HG02763 (cell line): ENCODE data around the gene MAPK8IP1.

Experiments
- ATAC-seq: cut with Tn5 transposase; IDR thresholded peaks from one replicate; pipeline ENCODE4 v1.9.1; 2021; ENCODE audit warnings: mild to moderate bottlenecking, moderate library complexity; ENCODE audit not compliant: unreplicated experiment

The MAPK8IP1 gene

DNA sequence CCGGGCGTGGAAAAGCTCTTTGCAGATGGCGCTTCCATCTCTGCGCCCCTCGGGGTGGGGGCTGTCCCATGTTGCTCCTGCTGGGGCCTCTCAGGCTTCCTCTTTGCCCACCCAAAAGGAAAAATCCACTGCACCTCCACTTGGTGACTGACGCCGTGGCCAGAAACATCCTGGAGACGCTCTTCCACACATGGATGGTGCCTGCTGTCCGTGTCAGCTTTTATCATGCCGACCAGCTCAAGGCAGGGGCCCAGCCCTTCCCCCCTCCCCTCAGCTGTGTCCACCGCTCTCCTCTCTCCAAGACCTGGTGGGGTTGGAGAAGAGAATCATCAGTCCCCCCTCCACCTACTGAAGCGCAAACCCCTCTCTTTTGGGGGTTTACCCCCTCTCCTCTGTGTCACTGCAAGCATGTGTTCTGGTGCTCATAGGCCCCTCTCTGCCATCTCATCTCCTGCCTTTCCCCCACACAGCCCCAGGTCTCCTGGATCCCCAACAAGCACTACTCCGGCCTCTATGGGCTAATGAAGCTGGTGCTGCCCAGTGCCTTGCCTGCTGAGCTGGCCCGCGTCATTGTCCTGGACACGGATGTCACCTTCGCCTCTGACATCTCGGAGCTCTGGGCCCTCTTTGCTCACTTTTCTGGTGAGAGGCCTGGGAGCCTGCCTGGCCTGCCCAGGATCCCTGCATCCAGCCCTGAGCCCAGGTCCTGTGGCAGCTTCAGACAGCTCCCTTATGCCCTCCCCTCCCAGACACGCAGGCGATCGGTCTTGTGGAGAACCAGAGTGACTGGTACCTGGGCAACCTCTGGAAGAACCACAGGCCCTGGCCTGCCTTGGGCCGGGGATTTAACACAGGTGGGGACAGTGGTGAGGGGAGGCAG is 38.8 kb downstream of the MAPK8IP1 start:
- ATAC-seq: no peak

- ATAC-seq: no peak
Measured at GRCh38 chr11:45924927-45925326, 39.5 kb downstream of the MAPK8IP1 start.

GRCh38 chr11:45925550-45925949 is 40.1 kb downstream of the MAPK8IP1 start:
- ATAC-seq: no peak

GRCh38 chr11:45926001-45926401 is 40.5 kb downstream of the MAPK8IP1 start:
- ATAC-seq: no peak

- ATAC-seq: no peak
Measured at GRCh38 chr11:45926536-45927331, 41.3 kb downstream of the MAPK8IP1 start.

DNA sequence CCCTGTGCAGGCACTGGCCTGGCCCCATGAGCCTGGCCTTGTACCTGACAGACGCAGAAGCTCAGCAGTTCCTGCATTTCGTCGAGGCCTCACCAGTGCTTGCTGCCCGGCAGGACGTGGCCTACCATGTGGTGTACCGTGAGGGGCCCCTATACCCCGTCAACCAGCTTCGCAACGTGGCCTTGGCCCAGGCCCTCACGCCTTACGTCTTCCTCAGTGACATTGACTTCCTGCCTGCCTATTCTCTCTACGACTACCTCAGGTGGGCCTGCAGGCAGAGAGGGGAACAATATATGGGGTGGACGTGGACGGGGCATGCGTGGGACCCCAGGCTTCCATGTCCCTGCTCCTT is 41.9 kb downstream of the MAPK8IP1 start:
- ATAC-seq: no peak

DNA sequence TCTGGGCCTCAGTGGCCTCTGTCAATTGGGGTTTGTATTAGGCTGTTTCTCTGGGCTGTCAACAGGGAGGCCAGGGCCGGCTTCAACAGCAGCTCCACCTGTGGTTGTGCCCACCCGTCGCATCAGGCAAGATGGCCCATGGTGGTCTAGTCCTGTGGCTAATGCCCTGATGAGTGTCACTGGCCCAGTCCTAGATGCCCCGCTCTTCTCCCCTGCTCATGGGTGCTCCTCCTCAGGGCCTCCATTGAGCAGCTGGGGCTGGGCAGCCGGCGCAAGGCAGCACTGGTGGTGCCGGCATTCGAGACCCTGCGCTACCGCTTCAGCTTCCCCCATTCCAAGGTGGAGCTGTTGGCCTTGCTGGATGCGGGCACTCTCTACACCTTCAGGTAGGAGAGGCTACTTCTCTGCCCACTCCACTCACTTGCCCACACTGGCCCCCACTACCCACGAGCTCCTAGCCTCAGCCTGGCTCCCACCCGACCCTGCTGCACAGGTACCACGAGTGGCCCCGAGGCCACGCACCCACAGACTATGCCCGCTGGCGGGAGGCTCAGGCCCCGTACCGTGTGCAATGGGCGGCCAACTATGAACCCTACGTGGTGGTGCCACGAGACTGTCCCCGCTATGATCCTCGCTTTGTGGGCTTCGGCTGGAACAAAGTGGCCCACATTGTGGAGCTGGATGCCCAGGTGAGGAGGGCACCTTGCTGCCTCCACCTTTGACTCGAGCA is 42.4 kb downstream of the MAPK8IP1 start:
- ATAC-seq: no peak

DNA sequence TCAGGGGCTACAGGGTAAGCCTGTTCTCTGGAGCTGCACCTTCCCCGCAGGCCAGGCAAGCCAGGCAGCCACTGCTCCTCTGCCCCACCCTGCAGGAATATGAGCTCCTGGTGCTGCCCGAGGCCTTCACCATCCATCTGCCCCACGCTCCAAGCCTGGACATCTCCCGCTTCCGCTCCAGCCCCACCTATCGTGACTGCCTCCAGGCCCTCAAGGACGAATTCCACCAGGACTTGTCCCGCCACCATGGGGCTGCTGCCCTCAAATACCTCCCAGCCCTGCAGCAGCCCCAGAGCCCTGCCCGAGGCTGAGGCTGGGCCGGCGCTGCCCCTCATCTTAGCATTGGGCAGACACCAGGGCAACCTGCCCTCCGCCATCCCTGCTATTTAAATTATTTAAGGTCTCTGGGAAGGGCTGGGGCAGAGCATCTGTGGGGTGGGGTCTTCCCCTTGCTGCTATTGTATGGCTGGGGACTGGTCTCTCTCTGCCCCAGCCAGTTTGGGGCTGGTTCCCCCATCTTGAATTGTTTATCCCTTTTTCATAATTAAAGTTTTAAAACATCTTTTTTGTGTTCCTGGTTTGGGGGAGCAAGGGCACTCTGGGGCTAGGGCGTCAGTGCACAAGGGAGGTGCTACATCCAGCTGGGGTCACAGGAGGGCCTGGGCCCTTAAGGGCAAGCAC is 43.2 kb downstream of the MAPK8IP1 start:
- ATAC-seq: no peak

DNA sequence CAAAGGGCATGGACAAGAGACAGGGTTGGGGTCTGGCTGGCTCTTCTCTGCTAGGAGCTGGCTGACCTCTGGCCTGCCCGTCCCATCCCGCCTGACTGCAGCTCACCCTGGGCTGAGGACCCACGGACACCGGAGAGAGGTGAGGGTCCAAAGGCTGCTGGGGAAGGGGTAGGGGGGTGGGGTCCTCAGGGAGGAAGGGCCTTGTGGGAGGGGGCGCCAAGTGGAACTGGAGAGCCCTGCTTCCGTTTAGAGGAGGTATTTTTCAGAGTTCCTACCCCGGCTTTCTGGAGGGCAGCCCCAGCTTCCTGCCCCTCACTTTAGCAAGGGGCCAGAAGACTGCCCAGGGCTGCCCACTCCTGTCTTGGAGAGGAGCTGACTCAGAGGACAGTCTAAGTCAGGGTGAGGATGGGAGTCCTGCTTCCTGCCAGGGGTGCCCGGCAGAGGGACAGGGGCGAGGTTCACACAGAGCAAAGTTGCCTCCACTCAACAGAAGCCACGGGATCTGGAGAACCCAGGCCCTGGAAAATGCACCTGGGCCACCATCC is 44.1 kb downstream of the MAPK8IP1 start:
- ATAC-seq: peak; percentile 8

DNA sequence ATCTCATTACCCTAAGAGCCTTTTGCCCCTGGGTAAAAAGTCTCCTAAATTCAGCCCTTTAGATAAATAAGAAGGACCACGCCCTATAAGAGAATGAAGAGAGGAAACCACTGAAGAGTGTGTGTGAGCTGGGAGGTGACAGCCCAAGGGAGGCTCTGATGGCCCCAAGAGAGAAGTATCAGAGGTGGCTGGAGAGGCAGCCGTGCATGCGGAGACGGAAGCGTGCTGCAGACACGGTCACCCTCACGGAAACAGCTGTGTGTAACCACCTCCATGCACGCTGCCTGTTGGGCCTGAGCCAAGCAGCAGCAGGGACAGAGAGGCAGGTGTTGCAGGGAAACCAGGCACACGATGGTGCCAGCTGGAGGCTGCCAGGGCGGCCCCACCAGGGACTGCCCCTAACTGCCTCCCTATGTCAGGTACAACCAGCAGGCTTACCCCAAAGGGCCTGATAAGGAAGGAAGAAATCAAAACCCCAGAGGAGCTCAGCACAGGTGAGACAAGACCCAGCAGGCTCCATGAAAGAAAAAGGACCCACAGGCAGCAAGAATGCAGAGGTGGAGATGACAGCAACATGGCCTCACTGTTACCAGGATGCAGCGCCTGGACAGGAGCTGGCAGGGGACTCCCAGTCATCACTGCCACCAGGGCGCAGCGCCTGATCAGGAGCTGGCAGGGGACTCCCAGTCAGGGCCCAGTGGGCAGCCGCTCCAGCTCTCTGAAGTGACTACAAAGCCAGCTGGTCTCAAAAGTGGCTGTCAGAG is 44.8 kb downstream of the MAPK8IP1 start:
- ATAC-seq: peak; percentile 87

DNA sequence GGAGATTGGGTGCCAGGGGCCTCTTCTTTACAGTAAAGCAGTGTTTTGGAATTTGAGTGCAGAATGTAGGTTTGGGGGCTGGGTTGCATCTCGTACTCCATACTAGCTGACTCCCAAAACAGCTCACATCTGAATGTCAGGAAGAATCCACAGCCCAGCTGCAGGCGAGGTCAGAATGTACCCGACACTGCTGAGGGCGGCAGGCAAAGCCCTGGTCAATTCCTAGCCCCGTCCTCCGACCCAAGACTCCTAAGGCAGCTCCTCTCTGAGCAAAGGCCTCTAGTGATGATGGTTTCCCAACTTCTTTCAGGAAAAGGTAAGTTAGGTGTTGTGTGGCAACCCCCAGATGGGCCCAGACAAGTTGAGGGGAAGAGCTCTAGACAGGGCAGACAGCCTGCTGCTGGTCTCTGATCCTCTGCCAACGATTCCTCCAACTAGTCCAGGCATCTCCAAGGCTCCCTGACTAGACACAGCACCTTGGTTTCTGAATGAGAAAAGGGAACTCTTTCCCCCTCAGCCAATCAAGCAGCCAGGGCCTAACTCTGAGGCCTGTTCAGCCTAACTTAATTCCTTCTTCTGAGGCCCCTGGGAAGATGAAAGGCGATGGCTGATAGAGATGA is 45.6 kb downstream of the MAPK8IP1 start:
- no peak for ATAC-seq

- ATAC-seq: no peak
Measured at GRCh38 chr11:45931739-45932138, 46.3 kb downstream of the MAPK8IP1 start.

DNA sequence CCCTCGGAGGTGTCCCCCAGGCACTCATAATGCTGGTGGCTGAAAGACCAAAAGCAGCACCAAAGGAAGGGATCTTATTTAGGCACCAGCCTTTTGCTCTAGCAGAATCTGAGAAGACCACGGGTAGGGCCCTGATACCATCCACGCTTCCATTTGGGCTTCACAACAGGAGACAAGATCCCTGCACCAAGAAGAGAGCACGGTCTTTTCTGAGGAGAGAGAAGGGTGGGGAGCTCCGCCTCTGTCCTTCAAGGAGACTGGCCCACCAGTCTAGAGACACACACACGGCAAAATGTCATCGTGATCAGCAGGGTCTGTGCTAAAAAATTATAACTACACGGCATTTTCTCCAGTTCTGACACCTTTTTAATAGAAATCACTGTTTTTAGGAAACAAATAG is 46.8 kb downstream of the MAPK8IP1 start:
- ATAC-seq: no peak

- no peak for ATAC-seq
Measured at GRCh38 chr11:45933131-45933831, 47.8 kb downstream of the MAPK8IP1 start.

DNA sequence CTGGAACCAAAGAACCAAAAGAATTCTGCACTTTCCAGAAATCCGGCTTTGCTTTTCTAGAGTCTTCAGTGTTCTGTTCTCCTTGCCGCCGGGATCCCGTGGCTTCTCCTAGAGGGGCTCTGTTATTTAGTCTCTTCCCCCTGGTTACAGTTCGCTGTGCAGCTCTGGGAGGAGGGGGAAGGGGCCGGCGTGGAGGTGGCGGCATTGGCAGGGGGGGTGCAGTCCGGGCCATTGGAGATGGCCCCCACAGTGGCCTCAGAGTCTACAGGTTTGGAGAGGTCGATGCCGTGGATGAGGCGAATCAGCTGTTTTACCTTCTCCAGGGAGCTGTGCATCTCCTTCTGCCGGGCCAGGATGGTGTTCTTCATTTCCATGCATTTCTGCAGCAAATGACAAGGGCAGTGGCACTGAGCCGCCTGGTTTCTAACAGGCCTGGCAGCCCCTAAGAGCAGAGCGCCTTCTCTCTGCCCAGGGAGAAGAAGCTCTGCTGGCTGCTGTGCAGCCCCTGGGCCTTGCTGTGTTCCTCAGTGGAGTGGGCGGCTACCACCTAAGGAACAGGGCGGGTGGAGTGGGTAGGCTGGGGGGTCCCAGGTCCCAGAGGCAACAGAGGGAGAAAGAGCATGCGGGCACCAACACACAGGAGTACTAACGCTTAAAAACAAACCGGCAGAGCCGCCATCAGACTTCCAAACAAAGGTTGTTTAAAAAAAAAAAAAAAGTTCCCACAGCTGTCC is 48.6 kb downstream of the MAPK8IP1 start:
- ATAC-seq: no peak

GRCh38 chr11:45934580-45935318 is 49.3 kb downstream of the MAPK8IP1 start:
- ATAC-seq: no peak

DNA sequence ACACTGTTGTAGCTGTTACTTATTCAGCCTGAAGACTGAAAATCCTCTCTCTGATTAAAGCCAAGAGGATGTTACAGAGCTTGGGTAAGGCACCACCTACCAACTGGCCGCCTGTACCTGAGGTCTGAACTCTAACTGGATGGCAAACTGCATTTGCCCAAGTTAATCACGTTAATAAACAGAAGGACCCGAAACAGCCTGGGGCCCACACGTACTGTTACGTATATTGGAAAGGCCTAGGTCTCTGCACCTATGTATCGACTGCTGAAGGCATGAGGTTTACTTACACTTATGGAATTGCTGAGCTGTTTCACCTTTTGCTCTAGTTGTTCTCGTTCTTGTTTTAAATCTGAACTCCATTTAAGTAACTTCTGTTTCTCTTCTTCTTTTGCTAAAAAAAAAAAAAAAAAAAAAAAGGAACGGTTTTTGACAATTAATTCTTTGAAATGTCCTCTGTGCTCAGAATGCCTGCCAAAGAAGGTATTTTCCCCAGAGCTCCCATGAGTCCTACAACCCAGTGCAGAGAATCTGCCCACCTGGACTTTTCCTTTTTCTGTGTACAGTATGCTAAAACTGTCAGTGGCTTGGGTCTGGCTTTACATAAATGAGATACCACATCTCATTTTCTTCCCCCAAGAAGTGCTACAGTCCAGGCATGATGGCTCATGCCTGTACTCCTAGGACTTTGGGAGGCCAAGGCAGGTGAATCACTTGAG is 50.1 kb downstream of the MAPK8IP1 start:
- ATAC-seq: no peak
